Body of pancreas (tissue), 4 donors: ENCODE results near the gene MAL. TPM values are rescaled to one million over a fixed set of nuclear protein-coding genes. Genes with fewer than 3 reads are reported as not detected.
"Not testable (repeated sequence)": the region's sequence is repeated elsewhere in the genome, so short reads cannot be mapped to it uniquely, and the experiment has no call there.

Source experiments
- ATAC-seq: fragments of 150-250 bp; one replicate; pipeline ENCODE4 v1.9.1; 2016
- DNase-seq, 4 donors: peaks; one replicate each; pipeline ENCODE4 v3.0.0-alpha.2; 2019
- H3K27ac ChIP-seq, 4 donors: fragments of 200-600 bp; sonication (generic); 1 replicate in 3 of 4; 2 replicates in 1 of 4; pipeline versions ENCODE4 v1.5.1 to v1.6.1; 2016 to 2019; ENCODE audit warnings: mild to moderate bottlenecking in 1 of 4, mixed read lengths in 1 of 4, moderate library complexity in 1 of 4
- H3K27me3 ChIP-seq, 2 donors: fragments of 200-600 bp; sonication (generic); one replicate each; pipeline ENCODE4 v1.6.0; 2016; ENCODE audit warnings: mild to moderate bottlenecking in 1 of 2
- H3K36me3 ChIP-seq, 2 donors: fragments of 200-600 bp; sonication (generic); replicated peaks in 1 of 2; 2 replicates each; pipeline ENCODE4 v1.5.1; 2016; ENCODE audit warnings: low read depth in 2 of 2; ENCODE audit not compliant: insufficient read depth in 1 of 2
- H3K4me1 ChIP-seq: fragments of 200-600 bp; sonication (generic); one replicate; pipeline ENCODE4 v1.6.0; 2016
- H3K4me3 ChIP-seq, 2 donors: fragments of 200-600 bp; sonication (generic); 1 replicate in 1 of 2; 2 replicates in 1 of 2; pipeline ENCODE4 v1.5.1; 2016 to 2019
- H3K9me3 ChIP-seq, 3 donors: fragments of 200-600 bp; sonication (generic); 1 replicate in 2 of 3; 2 replicates in 1 of 3; pipeline ENCODE4 v1.5.1; 2016
- CTCF ChIP-seq, 7 experiments: fragments of 450-650 bp in 4 of 7; fragments of 200-600 bp in 3 of 7; sonication (generic) in 3 of 7; IDR thresholded peaks; one replicate each; pipeline ENCODE4 v1.5.1; 2016 to 2019; ENCODE audit warnings: antibody characterized with exemption in 7 of 7
- POLR2A ChIP-seq, 3 donors: fragments of 450-650 bp; IDR thresholded peaks; one replicate each; pipeline ENCODE4 v1.6.1; 2016; ENCODE audit warnings: antibody characterized with exemption in 3 of 3, mild to moderate bottlenecking in 2 of 3
- WGBS, 2 donors: methylation state at CpG; one replicate each; pipeline ENCODE4 v1.1.5; 2017; 5-methylcytosine and 5-hydroxymethylcytosine counted together
- intact Hi-C: fragments of 100-400 bp; cut with DNase I; formaldehyde crosslinking; loops from one replicate; pipeline ENCODE4 v1.15.1; 2023
- total RNA-seq, 2 donors: library from RNA; depleted of rRNA; stranded (reverse); fragments of >200 nt; gene quantifications; one replicate each; pipeline ENCODE4 v1.1.0, GENCODE V29; 2016

MAL gene
- total RNA-seq, 2 donors from 2014 or later: not detected

GRCh38 chr2:95036596-95037383, 11.3 kb downstream of the MAL start:
- WGBS, 2 donors: 69 to 75% methylated on average over 3 of the region's 3 CpGs
- intact Hi-C loops: no loop called here
- DNase-seq (no peak), ATAC-seq (no peak)
- Histone ChIP-seq H3K9me3 (no peaks in the 10 kb centered on the region), H3K27me3 (no peaks in the 10 kb centered on the region), H3K4me1 (no peaks in the 10 kb centered on the region), H3K4me3 (no peak overlapping the region), H3K27ac (no peak overlapping the region), H3K36me3 (no peaks in the 10 kb centered on the region)
- no peak for TF ChIP-seq POLR2A (IDR thresholded peaks at IDR 0.05)
- no peak for TF ChIP-seq CTCF (IDR thresholded peaks at IDR 0.05)

DNA sequence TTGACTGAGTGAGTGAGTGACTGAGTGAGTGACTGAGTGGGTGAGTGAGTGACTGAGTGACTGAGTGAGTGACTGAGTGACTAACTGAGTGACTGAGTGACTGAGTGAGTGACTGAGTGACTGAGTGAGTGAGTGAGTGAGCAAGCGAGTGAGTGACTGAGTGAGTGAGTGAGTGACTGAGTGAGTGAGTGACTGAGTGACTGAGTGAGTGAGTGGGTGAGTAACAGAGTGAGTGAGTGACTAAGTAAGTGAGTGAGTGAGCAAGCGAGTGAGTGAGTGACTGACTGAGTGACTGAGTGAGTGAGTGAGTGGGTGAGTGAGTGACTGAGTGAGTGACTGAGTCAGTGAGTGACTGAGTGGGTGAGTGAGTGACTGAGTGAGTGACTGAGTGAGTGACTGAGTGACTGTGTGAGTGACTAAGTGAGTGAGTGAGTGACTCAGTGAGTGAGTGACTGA, 11.9 kb downstream of the MAL start:
- Histone ChIP-seq H3K4me3 (no peak overlapping the region), H3K9me3 (no peaks in the 10 kb centered on the region), H3K36me3 (no peaks in the 10 kb centered on the region), H3K27me3 (no peaks in the 10 kb centered on the region), H3K4me1 (no peaks in the 10 kb centered on the region), H3K27ac (no peak overlapping the region)
- intact Hi-C loops: no loop called here
- WGBS, 2 donors: 81 to 83% methylated on average over 2 of the region's 2 CpGs
- TF ChIP-seq POLR2A (IDR thresholded peaks at IDR 0.05): no peak
- no peak for ATAC-seq
- DNase-seq: no peak

GRCh38 chr2:95037841-95038585, 12.5 kb downstream of the MAL start:
- ATAC-seq, H3K27me3 ChIP-seq, H3K27ac ChIP-seq, H3K36me3 ChIP-seq, H3K4me1 ChIP-seq, H3K4me3 ChIP-seq, intact Hi-C loops, DNase-seq, H3K9me3 ChIP-seq: not testable (repeated sequence)
- WGBS, 2 donors: 64 to 71% methylated on average over 3 of the region's 3 CpGs

- no peak for DNase-seq
- no peaks in the 10 kb centered on the region for H3K36me3 ChIP-seq
- peaks cover 11% of the 10 kb centered on the region for H3K4me1 ChIP-seq
- no peak for ATAC-seq
- H3K4me3 ChIP-seq: no peak overlapping the region
- TF ChIP-seq CTCF (IDR thresholded peaks at IDR 0.05) (no peak), POLR2A (IDR thresholded peaks at IDR 0.05) (no peak)
- no peaks in the 10 kb centered on the region for H3K9me3 ChIP-seq
- intact Hi-C loops: no loop called here
- 78 to 82% methylated on average over 4 of the region's 4 CpGs for WGBS, 2 donors
- no peak overlapping the region for H3K27ac ChIP-seq
- no peaks in the 10 kb centered on the region for H3K27me3 ChIP-seq
These were observed 13.3 kb downstream of the MAL start for GRCh38 chr2:95038635-95039298.

GRCh38 chr2:95039363-95039762, 13.9 kb downstream of the MAL start:
- no peak for ATAC-seq

More at GRCh38 chr2:95039363-95039762, 13.9 kb downstream of the MAL start:
- TF ChIP-seq POLR2A (IDR thresholded peaks at IDR 0.05): no peak
- no peak for TF ChIP-seq CTCF (IDR thresholded peaks at IDR 0.05)
- Histone ChIP-seq H3K27me3 (no peaks in the 10 kb centered on the region), H3K4me1 (peaks cover 12% of the 10 kb centered on the region), H3K36me3 (no peaks in the 10 kb centered on the region), H3K27ac (no peak overlapping the region), H3K4me3 (no peak overlapping the region), H3K9me3 (no peaks in the 10 kb centered on the region)
- no peak for DNase-seq
- intact Hi-C loops: no loop called here
- 83 to 88% methylated on average over 1 of the region's 1 CpG for WGBS, 2 donors
